GM18520 (cell line): Measurements from ENCODE around the gene SLC29A3.
"Not testable (repeated sequence)": the region's sequence is repeated elsewhere in the genome, so short reads cannot be mapped to it uniquely, and the experiment has no call there.

ENCODE experiments used
- ATAC-seq: cut with Tn5 transposase; IDR thresholded peaks from one replicate; pipeline ENCODE4 v1.9.1; 2021; ENCODE audit not compliant: unreplicated experiment

Gene SLC29A3

DNA sequence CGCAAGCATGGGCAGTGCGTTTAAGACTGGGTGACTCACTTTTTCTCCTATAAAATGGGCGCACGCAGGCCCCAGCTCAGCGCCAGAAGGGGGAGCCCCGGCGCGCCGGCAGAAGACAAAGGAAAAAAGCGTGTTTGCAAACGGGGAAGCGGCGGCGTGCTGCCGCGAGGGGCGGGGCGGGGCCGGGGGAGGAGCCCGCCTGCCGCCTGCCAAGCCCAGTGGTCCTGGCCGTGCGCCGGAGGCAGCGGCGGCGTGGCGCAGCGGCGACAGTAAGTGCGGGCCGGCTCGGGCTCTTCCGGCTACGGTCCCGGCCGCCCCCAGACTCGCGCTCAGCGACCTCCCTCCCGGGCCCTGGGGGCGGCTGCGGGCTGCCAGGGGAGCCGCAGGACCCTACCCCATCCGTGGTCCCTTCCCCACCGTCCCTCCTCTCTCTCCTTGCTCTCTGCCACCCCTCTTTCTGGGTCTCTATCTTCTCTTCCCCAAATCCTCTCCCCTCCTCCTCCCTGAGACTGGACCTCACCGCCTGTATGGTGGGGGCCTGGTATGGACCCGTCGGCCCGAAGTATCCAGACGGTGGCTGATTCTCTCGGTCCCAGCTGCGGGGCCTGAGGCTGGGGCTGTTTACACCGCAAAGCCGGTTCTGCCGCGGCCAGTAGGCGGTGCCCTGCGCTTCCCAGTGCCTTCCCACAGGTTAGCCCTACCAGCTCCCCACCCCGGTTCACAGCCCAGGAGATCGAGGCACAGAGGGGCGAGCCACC, at the start of gene SLC29A3:
TSS of gene SLC29A3 (plus strand) at position 218 of the 758 bp plus-strand sequence. CDS start at position 269, 51 bp downstream.
- peak; percentile 63 for ATAC-seq

DNA sequence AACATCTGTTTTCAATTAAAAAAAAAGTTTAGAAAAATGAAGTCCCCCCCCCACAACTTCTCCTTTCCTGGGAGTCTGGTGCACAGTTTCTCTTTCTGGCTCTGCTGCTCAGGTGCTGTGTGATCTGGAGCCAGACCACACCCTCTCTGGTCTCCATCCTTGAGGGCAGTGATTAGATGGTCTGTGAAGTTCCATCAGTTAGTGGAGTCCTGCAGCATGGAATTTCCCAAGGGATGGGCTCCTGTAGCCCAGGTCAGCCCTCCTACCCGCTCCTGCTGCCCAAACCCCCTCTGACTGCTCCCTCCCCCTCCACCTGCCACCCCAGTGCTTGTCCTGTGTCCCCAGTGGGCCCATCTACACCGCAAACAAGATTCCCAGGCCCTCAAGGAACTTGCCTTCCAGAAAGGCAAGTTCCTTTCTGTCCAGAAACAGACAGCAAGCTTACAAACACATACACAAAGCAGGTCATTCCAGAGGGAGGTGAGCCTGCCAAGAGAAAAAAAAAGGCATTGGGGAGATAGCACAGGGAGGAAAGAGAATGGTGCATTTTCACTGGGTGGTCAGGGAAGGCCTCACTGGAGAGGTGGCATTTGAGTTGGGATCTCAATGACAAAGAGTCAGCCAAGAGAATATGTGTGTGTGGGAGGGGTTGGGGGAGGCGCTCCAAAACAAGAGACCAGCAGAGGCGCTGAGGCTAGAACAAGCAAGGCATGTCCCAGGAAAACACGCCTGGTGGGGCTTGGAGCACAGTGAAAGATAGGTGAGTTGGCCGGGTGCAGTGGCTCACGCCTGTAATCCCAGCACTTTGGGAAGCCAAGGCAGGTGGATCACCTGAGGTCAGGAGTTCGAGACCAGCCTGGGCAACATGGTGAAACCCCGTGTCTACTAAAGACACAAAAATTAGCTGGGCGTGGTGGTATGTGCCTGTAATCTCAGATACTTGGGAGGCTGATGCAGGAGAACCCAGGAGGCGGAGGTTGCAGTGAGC, 49.5 kb upstream of the SLC29A3 start:
- ATAC-seq, result no peak

DNA sequence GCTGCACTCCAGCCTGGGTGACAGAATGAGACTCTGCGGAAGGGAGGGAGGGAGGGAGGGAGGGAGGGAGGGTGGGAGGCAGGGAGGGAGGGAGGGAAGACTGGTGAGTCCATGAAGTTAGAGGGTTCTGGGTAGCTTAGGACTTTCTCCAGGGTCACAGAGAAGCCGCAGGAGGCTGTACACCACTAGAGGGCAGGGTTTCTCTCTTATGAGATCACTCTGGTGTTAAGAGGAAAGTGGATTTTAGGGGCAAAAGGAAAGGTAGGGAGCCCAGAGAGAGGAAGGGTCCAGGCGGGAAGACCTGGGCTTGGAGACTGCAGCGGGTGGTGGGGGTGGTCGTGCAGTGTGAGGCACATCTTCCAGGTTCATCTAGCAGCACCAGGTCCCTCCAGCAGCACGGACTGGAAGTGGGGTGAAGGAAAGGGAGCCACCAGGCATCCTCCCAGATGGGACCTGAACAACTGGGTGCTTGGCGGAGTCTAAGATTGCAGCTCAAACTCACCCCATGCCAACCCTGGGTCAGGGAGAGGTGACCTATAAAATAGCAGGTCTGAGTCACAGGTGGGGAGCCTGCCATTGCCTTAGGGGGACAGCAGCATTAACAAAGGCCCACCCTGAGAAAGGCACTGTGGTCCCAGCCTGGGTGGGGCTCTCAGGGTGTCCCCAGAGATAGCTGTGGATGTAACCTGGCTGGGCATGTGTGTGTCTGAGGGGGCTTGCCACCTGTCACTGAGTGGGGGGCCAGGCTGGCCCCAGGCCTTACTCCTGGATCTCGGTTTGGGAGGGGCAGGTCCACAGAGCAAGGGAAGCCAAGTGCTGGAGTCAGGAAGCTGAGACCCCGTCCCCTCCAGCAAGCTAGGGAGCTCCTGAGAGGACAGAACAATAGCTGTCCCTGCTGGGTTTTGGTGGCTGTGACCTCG, 48.5 kb upstream of the SLC29A3 start:
- no peak for ATAC-seq

DNA sequence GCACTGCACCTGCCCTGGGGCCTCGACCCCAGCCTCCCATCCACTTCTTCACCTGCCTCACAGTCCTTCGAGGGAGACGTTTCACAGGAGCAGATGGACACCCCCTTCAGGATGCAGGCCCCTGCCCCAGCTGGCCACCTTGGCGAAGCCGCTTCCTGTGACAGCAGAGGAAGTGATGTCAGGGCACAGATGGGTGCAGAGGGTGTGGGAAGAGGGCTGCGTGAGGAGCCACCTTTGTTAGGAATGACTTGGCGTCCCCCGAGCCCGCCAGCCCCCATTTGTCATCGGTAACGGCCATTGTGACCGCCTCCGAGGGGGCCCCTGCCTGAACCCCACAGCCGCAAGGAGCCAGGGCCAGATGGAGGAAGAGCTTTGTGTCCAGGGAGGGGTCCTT, 47.4 kb upstream of the SLC29A3 start:
- ATAC-seq, result no peak

DNA sequence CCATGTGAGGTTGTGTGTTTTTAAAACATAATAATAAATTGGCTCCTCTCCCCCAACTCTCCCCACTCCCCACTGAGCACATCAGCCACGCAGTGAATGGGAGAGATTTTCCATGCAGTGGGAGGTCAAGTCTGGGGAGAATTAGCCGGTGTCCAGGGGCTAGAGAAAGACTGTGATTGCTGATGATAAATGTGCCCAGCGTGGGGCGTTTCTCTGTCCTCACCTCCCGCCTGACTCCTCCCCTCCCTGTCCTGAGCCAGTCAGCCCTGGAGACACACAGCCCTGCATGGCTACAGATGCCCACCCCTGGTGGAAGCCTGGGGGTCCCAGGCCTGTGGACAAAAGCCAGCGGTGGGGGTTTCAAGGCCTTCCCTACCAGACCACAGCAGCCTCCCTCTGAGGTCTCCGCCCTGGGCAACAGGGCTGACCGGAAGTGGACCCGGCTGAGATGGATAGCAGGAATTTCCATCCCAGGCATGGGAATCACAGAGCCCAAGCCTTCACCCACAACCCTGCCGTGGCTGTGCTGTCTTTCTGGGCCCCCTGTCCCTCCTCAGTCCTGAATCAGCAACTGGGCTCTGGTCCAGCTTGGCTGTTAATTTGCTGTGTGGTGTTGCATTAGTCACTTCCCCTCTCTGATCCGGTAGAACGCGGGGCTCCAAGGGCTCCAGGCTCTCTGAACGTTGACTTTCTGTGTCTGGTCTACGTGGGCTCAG, 46.8 kb upstream of the SLC29A3 start:
- no peak for ATAC-seq

DNA sequence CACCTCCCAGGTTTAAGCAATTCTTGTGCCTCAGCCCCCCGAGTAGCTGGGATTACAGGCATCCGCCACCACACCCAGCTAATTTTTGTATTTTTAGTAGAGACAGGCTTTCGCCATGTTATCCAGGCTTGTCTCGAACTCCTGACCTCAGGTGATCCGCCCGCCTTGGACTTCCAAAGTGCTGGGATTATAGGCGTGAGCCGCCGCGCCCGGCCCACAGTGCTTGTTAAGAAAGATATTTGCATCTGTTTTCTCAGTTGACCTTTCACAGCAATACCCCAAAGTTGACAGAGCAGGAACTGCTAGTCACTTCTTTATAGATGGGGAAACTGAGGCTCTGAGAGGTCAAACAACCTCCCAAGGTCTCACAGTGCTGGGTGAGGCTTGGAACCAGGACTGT, 46.1 kb upstream of the SLC29A3 start:
- ATAC-seq, result not testable (repeated sequence)

DNA sequence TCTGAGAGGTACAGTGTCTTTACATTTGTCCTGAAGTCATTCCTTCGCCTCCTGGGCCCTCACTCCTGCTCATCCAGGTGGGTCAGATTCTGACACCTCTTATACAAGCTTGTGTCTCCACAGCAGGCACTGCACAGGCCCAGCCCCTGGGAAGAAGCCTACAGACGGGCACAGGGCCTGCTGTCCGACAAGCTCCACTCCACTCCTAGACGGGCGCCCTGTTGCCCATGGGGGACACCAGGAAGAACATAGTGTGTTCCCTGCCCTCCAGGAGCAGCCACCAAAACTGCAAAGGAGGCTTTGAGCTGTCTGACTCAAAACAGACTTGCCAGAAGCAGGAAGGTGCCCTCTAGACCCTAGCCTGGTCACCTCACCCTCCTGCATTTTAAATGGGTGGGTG, 45.6 kb upstream of the SLC29A3 start:
- ATAC-seq, result no peak

DNA sequence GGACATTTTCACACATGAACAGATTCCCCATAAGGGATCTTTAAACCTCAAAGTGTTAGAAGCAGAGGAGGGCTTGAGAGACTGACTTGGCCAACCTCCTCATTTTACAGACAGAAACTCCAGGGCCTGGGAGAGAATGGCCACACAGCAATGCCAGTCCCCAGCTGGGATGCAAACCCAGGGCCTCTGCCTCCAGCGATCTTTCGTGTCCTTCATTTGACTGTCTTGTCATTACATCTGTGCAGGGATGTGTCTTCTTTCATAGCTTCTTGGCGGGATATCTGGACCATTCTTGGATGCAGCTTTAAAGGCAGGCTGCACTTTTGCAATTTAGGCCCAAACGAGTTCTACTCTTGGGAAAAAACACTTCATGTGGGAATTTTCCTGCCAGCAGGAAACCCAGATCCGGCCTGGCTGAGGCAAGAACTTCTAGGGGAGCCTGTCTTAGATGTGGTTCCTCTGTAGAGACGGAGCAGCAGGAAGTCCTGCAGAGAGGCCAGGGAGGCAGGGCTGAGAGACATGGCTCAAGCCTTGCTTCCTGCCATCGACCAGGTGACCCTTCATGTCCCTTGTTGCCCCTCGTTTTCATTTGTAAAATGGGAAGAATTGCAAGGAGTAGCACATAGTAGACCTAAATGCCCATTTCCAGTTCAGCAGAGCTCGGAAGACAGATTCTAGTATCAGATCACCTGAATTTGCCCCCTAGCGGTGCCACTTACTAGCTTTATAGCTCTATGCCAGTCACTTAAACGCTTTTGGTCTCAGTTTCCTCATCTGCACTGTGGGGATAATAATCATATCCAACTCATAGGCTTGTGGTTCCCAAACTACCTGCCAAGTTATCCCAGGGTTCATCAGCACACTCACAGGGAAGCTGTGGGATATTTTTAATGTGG, 43.9 kb upstream of the SLC29A3 start:
- no peak for ATAC-seq

DNA sequence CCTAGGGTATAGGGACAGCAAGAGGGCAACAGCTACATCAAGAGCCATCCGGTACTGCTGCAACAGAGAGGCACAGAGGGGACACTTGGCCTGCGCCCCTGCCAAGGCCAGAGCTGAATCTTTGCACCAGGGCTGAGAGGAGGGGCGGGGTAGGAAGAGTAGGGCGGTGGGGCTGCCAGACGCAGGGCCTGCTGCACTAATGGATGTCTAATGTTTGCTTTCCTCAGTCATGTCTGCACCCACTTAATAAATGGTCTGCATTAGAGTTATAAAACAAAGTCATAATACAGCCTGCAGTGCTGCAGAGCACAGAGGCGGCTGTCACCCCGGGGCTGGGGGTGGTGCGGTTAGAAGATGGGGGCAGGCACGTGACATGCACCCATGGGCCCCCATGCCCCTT, 42.2 kb upstream of the SLC29A3 start:
- ATAC-seq, result no peak

DNA sequence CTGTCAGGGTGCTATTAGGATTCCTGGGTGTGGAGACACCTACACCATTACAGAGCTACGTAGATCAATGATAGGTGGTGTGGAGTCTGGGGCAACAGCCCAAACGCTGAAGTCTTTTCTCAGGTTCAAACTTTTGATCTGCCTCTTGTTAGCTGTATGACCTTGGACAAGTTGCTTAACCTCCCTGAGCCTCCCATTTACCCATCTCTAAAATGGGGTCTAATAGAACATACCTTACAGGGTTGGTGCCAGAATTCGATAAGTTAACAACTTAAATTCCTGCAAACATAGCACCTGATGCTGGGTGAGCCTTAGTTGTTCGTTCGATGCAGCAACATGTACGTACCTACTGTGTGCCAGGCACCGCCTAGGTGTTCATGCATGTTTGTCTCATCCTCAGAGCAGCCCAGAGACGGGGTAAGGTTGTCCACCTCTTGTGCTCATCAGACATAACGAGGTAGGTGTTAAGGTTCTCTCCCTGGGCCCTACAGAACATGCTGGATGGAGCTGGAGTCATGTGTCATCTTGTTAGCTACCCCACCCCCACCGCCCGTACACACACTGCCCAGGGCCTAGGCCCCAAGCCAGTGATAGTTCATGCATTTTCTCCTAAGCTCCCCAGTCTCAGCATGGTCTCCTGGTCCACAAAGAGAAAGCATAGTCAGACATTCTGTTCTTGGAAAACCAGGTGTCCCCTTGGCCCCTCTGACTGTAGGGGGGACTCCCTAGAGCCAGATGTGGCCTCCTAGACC, 41.0 kb upstream of the SLC29A3 start:
- ATAC-seq, result no peak

DNA sequence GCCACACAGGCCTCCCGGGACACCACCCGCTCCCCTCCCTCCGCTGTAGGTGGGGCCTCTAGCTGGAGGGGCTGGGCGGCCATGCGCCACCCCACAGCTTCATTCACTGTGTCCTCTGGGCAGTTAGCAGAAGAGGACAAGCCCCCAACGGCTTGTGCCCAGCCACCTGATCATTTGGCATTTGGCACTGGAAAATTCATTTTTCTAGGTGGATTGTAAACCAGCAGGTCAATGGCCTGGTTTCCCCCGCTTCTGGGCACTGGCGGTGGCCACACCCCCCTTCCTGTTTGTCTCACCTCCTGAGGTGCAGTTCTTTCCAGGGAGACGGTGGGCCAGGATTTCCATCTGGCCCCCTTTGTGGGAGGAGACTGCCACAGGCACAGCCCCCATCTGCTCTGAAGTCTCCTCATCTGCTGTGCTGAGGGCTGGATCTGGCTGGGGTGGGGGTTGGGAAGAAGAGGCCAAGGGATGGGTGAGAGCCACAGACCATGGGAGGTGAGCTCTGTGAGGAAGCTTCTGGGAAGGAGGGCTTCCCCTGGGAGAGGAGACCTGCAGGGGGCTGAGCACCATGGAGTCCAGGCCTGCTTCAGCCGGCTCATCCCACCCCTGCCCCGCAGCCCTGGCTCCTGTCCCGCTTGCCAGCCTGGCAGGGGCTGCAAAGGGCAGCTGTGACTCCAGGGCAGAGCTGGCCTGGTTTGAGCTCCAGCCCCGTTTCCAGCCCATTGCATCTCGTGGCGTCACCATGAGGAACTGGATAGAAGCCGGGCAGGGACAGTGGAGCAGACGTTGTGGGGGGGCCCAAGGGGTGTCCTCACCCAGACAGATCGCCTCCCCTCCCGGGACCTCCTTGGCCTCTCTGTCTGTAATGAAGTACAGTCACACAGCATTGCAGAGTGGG, 40.1 kb upstream of the SLC29A3 start:
- no peak for ATAC-seq

DNA sequence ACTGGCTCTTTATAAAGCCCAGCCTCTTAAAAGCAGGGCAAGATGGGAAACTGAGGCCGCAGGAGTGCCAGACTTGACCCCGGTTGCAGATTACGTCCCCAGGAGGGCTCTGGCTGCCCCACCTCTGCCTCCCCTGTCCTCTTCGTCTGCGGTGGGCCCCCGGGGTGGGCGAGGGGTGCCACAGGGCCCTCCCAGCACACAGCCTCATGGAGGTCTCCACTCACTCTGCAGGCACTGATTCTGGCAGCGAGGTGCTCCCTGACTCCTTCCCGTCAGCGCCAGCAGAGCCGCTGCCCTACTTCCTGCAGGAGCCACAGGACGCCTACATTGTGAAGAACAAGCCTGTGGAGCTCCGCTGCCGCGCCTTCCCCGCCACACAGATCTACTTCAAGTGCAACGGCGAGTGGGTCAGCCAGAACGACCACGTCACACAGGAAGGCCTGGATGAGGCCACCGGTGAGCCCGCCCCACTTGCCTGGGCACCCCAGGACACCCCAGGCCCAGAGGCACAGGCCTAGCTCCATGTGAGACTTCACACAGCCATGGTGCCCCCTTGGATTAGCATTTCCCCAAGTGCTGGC, 39.4 kb upstream of the SLC29A3 start:
- ATAC-seq, result no peak

DNA sequence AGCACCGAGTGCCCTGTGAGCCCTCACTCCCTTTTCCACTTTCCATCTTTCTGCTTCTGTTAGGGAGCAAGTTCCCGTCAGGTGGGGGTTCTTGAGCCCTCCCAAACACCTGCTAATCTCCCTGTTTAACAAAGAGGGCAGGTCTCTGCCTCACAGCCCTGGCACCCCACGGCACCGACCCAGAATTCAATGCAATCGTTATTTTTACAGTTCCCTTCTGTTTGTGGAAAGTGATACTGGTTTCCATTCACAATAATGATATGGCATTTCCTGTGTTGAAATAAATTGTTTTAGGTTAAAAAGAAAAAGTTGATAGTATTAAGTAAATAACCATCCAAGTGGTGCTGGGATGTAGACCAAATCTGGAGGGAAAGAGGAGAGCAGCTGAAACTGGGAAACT, 38.8 kb upstream of the SLC29A3 start:
- no peak for ATAC-seq

DNA sequence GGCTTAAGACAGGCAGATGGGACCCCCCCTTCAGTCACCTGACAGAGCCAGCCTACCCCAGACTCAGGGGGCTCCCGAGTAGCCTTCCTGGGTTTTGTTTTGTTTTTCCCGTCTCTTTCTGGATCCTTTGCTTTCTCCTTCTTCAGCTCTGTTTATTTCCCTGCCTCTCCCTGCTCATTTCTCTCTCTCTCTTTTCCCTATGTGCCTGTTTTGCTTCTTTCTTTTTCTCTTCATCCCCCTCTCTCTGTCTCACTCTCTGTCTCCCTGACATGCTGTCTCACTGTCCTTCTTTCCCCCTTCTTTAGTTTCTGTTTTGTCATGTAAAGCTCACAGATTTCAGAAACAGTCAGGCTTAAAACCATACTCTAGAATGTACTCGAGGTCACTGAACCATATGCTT, 38.2 kb upstream of the SLC29A3 start:
- no peak for ATAC-seq

DNA sequence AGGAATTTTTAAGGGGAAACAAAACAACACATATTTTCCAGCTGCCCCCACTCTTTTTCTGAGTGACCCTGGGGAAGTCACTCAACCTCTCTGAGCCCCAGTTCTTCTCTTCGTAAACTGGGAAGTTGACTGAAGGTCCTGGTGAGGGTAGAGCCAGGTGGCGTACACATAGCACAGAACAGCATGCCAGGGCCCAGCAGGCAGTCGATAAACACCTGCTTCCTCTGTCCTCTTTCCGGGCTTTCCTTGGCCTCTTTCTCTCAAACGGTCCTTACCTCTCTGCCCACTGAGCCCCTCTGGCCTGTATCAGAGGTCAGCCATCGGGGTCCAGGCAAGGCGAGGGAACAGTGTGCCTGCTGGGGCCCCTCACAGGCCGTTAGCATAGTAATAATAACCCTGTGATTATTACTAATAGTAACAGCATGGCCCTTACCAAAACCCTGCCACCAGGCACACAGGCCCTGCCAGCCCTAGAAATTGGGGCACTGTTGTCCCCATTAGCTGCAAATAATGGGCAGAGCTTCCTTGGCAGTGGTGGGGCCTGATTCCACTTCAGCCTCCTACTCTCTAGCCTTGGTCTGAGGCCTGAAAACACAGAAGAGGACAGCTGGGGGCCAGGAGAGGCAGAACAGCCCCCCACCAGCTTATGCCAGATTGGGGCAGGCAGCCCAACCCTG, 37.3 kb upstream of the SLC29A3 start:
- no peak for ATAC-seq

DNA sequence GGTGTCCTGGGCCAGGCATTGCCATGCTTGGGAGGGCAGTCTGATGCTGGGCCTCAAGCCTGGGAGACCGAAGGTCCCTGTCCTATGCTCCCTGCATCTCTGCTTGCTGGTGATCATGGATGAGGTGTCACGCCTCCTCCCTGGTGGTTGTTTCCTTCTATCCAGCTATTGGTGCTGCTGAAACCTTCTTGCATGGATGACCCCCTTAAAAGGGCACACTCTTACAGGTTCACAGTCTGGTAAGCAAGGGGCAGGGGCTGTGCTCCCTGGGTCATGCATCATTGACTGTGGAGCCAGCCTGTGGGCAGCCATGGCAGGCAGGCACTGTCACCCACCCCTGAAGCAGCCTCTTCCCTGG, 36.8 kb upstream of the SLC29A3 start:
- ATAC-seq, result no peak

DNA sequence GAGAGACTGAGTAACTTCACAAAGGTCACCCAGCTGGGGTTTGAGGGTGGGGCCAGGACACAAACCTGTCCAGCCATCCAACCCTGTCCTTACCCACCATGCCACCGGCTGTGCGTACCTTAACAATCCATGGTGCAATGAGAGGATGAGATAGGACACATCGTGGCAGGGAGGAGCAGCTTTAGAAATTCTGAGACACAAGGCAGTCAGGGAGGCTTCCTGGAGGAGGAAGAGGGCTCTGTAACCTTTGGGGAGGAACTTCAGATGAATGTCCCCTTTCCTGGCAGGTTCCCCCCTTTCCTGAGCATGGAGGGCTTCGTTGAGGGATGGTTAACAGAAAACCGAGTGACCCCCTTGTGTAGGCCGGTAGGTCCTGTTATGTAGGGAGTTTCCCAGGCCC, 35.6 kb upstream of the SLC29A3 start:
- ATAC-seq, result no peak
